Epithelial cell of alveolus of lung (primary cell): ENCODE measurements around the gene MEI1. TPM values are rescaled to one million over a fixed set of nuclear protein-coding genes. Genes with fewer than 3 reads are reported as not detected.

Experiments
- total RNA-seq: library from RNA; depleted of rRNA; stranded (reverse); fragments of >200 nt; gene quantifications from 2 replicates; pipeline ENCODE4 v1.2.1, GENCODE V29; 2015

MEI1 gene, protein sequence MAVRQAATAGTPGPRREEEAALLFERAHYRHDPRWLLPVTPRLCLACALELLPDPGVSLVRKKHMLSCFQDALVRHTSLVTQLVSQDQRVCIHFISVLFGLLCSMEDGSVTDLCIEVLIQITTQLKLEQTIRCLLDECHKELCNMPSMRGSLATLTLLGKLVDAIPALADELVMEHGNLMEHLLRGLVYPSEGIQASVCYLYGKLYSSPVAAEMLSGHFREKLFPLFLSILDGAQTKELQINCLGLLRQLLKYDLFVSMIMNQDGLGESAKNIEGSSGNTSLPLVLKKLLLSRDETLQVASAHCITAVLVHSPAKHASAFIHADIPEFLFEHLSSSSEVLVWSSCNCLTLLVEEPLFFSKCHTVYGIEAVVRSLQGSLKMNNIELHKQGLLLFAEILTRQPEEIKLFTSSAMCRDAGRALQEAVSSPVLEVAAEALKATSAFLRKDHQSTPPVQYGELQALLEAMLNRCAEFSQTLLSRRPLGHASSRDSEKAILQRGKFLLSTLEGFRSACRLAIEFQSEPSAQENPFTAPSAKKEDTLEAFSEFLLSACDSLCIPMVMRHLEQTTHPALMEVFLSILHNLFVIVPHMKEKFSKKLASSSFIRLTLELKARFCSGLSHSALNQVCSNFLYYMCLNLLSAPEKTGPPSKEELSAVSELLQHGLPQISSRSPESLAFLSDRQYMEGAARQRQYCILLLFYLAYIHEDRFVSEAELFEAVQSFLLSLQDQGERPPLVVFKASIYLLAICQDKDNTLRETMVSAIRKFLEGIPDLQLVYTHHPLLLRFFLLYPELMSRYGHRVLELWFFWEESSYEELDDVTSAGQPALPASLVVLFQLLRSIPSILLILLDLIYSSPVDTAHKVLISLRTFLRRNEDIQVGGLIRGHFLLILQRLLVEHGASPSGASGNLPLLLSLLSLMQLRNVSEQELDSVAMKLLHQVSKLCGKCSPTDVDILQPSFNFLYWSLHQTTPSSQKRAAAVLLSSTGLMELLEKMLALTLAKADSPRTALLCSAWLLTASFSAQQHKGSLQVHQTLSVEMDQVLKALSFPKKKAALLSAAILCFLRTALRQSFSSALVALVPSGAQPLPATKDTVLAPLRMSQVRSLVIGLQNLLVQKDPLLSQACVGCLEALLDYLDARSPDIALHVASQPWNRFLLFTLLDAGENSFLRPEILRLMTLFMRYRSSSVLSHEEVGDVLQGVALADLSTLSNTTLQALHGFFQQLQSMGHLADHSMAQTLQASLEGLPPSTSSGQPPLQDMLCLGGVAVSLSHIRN
- 4.5 TPM in 1 of 2 replicates, not detected in the other for total RNA-seq

DNA sequence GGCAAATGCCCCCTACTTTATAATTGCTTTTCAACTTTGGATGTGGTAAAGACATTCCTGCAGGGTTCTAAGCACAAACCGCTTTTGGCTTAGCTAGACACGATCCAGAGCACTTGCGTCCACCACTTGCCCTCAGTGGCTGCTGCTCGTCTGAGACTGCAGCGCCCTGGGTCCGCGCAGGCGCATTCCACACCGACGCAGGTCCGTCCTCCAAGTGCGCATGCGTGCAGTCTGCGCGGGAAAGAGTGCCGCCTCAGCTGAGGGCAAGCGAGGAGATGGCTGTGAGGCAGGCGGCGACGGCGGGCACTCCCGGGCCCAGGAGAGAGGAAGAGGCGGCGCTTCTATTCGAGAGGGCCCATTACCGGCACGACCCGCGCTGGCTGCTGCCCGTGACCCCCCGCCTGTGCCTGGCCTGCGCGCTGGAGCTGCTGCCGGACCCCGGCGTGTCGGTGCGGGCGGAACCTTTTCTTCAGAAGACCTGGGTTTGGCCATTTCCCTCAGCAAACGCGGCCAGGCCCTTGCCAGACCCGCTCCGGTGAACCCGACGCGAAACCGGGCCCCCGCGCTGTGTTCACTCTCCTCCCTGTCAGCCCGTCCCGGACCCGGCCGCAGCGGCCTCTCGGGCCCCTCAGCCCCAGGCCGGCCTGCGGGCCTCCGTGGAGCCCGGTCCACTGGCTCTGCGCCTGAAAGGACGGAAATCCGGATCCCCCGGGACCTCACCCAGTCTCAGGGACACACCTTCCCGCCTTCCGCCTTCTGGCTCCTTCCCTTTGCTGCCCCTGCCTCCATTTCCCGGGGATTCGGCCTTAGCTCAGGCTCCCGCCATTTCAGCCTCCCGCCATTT, at the start of gene MEI1:
Gene MEI1 (plus strand): TSS at position 240 of the 844 bp plus-strand sequence. CDS start 36 bp downstream, at position 276.

DNA sequence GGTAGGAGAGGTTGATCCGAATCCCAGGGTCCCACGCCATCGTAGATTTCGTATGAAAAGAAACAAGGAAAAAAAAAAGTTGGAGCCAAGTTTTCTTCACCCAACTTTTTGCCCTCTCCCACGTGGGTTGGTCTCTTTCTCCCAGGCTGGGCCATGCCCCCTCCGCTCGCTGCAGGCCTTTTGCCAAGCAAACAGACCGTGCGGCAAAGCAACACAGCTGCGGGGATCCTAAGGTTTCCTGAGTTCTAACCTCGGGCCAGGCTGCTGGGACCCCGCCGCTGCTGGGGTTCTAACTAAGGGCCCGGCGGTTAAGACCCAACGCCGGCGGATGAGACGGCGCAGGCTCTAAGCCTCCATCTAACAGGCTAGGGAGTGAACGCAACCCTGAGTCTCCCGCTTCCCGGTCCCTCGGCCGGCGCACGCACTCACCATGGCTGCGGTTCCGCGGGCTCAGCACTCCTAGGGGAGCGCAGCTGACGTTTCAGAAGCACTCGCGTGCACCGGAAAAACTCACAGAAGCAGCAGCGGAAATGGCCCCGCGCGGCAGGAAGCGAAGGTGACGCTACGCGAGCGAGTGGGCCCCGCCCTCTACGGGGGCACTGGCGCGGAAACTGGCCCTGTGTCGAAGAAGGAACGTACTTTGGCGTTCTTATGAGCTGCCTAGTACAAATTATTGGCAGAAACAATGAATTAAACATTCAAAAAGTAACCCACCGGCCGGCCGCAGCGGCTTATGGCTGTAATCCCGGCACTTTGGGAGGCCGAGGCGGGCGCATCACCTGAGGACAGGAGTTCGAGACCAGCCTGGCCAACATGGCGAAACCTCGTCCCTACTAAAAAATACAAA, 10.7 kb upstream of the MEI1 start, which contains the start of gene SNU13:
Gene SNU13 (minus strand): TSS at position 503 of the 847 bp plus-strand sequence. CDS start 71 bp downstream, at position 432.

DNA sequence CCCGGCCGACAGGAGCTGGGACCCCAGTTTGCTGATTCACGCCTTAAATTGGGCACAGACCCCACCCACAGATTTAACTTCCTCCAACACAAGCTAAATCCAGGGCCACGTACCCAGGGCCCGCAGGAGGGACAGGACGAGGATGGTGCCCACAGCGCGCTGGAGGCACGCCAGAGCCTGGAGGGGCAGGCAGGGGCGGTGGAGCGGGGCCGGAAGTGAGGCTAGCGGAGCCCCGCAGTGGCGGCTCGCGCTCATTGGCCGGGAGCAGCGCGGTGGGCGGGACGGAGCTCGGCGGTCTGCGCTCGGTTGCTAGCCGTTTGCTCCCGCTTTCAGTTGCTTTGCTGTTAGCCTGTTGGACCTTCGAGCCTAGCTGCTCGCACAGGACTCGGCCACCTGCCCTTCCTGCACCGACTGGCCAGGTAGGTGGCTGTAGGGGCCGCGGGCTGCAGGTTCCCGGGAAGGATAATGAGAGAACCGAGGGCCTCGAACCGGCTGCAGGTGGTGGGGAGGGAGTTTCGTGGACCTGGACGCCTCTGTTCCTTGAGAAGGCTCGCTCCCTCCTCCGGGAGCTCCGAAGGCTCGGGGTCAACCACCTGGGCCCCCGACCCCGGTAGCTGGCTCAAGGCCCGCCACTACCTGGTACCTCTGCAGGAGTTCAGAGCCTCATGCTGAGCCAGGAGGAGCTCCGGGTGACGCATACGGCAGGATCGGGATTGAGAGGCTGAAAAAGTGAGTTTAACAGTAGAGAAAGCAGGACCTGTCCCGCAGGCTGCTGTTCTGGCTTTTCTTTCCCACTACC, 101.2 kb downstream of the MEI1 start, which contains the start of gene CCDC134:
Gene CCDC134 (plus strand): TSS at position 332 of the 799 bp plus-strand sequence. CDS start 8,212 bp downstream, outside the sequence.

GRCh38 chr22:41832553-41833368, 133.5 kb downstream of the MEI1 start, which contains the start of gene SREBF2:
Gene SREBF2, plus strand, starts transcription at chr22:41833105. Its CDS starts 166 bp downstream, at chr22:41833271.

Other genes starting within 250 kb of the MEI1 start
- 45.9 and 64.8 TPM in 2 replicates for gene PHF5A, start 230.8 kb upstream of the MEI1 start, total RNA-seq
- gene ACO2, start 230.4 kb upstream of the MEI1 start, total RNA-seq = 62.6 and 84.4 TPM in 2 replicates
- gene POLR3H, start 155.0 kb upstream of the MEI1 start, total RNA-seq = 9.8 and 32.2 TPM in 2 replicates
- 8.1 and 73.0 TPM in 2 replicates for gene CSDC2, start 138.5 kb upstream of the MEI1 start, total RNA-seq
- 49.0 and 58.1 TPM in 2 replicates for gene PMM1, start 109.7 kb upstream of the MEI1 start, total RNA-seq
- gene DESI1, start 78.5 kb upstream of the MEI1 start, total RNA-seq = 20.7 and 30.8 TPM in 2 replicates
- 246 and 336 TPM in 2 replicates for gene XRCC6, start 78.2 kb upstream of the MEI1 start, total RNA-seq
- 130 and 136 TPM in 2 replicates for gene SNU13, start 10.6 kb upstream of the MEI1 start, total RNA-seq
- 7.4 and 8.0 TPM in 2 replicates for gene CCDC134, start 101.2 kb downstream of the MEI1 start, total RNA-seq
- gene SREBF2, start 133.6 kb downstream of the MEI1 start, total RNA-seq = 51.5 and 97.7 TPM in 2 replicates
- gene SHISA8, start 215.6 kb downstream of the MEI1 start, total RNA-seq = not detected in 2 replicates
- gene TNFRSF13C, start 227.3 kb downstream of the MEI1 start, total RNA-seq = 0.08 and 0.26 TPM in 2 replicates
- 3.5 and 31.5 TPM in 2 replicates for gene CENPM, start 247.6 kb downstream of the MEI1 start, total RNA-seq